HK-2 (cell line): ENCODE results near the gene RNASE13.
"Not testable (repeated sequence)": the region's sequence is repeated elsewhere in the genome, so short reads cannot be mapped to it uniquely, and the experiment has no call there.

ENCODE experiments used
- DNase-seq: peaks from one replicate; pipeline ENCODE4 v3.0.0-alpha.2; 2018; ENCODE audit not compliant: unreplicated experiment

Gene RNASE13

GRCh38 chr14:21041676-21042433 is 7.2 kb upstream of the RNASE13 start, which contains the start of gene RNASE7:
TSS of gene RNASE7 (plus strand) at chr14:21042362. CDS start at chr14:21042993, 631 bp downstream.
- peak; percentile 32 for DNase-seq

- not testable (repeated sequence) for DNase-seq
Observed at GRCh38 chr14:21040941-21041340, 6.3 kb upstream of the RNASE13 start.

GRCh38 chr14:21040370-21040925 is 5.8 kb upstream of the RNASE13 start:
- DNase-seq, result no peak

GRCh38 chr14:21039585-21040369 is 5.2 kb upstream of the RNASE13 start:
- no peak for DNase-seq

- no peak for DNase-seq
Observed at GRCh38 chr14:21038441-21039422, 4.1 kb upstream of the RNASE13 start.

GRCh38 chr14:21037156-21037555 is 2.5 kb upstream of the RNASE13 start:
- DNase-seq, result no peak

GRCh38 chr14:21036751-21037150 is 2.1 kb upstream of the RNASE13 start:
- no peak for DNase-seq

- DNase-seq, result no peak
Observed at GRCh38 chr14:21033133-21033698, 1.4 kb downstream of the RNASE13 start.

- no peak for DNase-seq
Observed at GRCh38 chr14:21032326-21033132, 2.1 kb downstream of the RNASE13 start.

- no peak for DNase-seq
Observed at GRCh38 chr14:21030531-21030930, 4.1 kb downstream of the RNASE13 start.

GRCh38 chr14:21029917-21030316 is 4.7 kb downstream of the RNASE13 start, which contains the start of gene TPPP2:
TSS of gene TPPP2 (plus strand) at chr14:21030217. CDS start at chr14:21030582, 365 bp downstream.
- no peak for DNase-seq

- no peak for DNase-seq
Observed at GRCh38 chr14:21026988-21027315, 7.7 kb downstream of the RNASE13 start.

- DNase-seq, result no peak
Observed at GRCh38 chr14:21026274-21026987, 8.2 kb downstream of the RNASE13 start.

- DNase-seq, result no peak
Observed at GRCh38 chr14:21025371-21026273, 9.0 kb downstream of the RNASE13 start.

- DNase-seq, result peak; percentile 51
Observed at GRCh38 chr14:21024585-21025370, 9.8 kb downstream of the RNASE13 start, which contains the start of gene NDRG2. TSS of gene NDRG2 (minus strand) at chr14:21025061. CDS start at chr14:21023315, 1,746 bp downstream.

GRCh38 chr14:21023817-21024584 is 10.6 kb downstream of the RNASE13 start:
- DNase-seq, result no peak

- DNase-seq, result no peak
Observed at GRCh38 chr14:21023174-21023573, 11.4 kb downstream of the RNASE13 start.
